Liver (tissue), 9 donors: ENCODE data around the gene DNAJC6. TPM values are rescaled to one million over a fixed set of nuclear protein-coding genes. Genes with fewer than 3 reads are reported as not detected.
A peak's percentile ranks its signal among the peaks of the same experiment; 100 is the strongest.

ENCODE experiments used
- DNase-seq: peaks from one replicate; pipeline ENCODE4 v3.0.0-alpha.2; 2017; ENCODE audit warnings: low spot score
- H3K27ac ChIP-seq, 2 donors: one replicate each; pipeline ENCODE4 v1.7.0; 2013; ENCODE audit warnings: inconsistent platforms in 2 of 2, low read length in 2 of 2, control low read depth in 1 of 2, low read depth in 1 of 2, mild to moderate bottlenecking in 1 of 2
- H3K27me3 ChIP-seq, 4 donors: one replicate each; pipeline versions ENCODE4 v1.6.1 to v1.7.0; 2013; ENCODE audit warnings: low read length in 3 of 4, inconsistent platforms in 1 of 4, mild to moderate bottlenecking in 1 of 4, moderate library complexity in 1 of 4; ENCODE audit not compliant: control insufficient read depth in 4 of 4, insufficient read depth in 4 of 4
- H3K36me3 ChIP-seq, 4 donors: one replicate each; pipeline versions ENCODE4 v1.6.1 to v1.7.0; 2013; ENCODE audit warnings: low read length in 3 of 4, mild to moderate bottlenecking in 3 of 4, low read depth in 1 of 4, moderate library complexity in 1 of 4; ENCODE audit not compliant: control insufficient read depth in 4 of 4, insufficient read depth in 3 of 4
- H3K4me1 ChIP-seq, 4 donors: one replicate each; pipeline versions ENCODE4 v1.6.1 to v1.7.0; 2013; ENCODE audit warnings: low read length in 3 of 4, mild to moderate bottlenecking in 3 of 4, moderate library complexity in 1 of 4; ENCODE audit not compliant: control insufficient read depth in 4 of 4, insufficient read depth in 4 of 4
- H3K4me3 ChIP-seq, 3 donors: one replicate each; pipeline versions ENCODE4 v1.6.1 to v1.7.0; 2013; ENCODE audit warnings: low read length in 3 of 3, control low read depth in 1 of 3, low read depth in 1 of 3, mild to moderate bottlenecking in 1 of 3
- H3K9ac ChIP-seq, 2 donors: one replicate each; pipeline ENCODE4 v1.7.0; 2013; ENCODE audit warnings: low read length in 2 of 2, mild to moderate bottlenecking in 2 of 2, moderate library complexity in 2 of 2, control low read depth in 1 of 2, low read depth in 1 of 2
- H3K9me3 ChIP-seq, 4 donors: one replicate each; pipeline versions ENCODE4 v1.6.1 to v1.7.0; 2013; ENCODE audit warnings: low read length in 3 of 4; ENCODE audit not compliant: control insufficient read depth in 4 of 4
- CTCF ChIP-seq: fragments of 150-350 bp; IDR thresholded peaks from 2 replicates; pipeline ENCODE4 v1.5.1; 2017; ENCODE audit warnings: improper control_type of control experiment, low read depth, low read length; ENCODE audit not compliant: missing input control
- EGR1 ChIP-seq, 2 donors: IDR thresholded peaks; 2 replicates each; pipeline ENCODE4 v1.6.1; 2016 to 2018; ENCODE audit warnings: antibody characterized with exemption in 2 of 2, low read depth in 2 of 2
- FOXA1 ChIP-seq: IDR thresholded peaks from 2 replicates; pipeline ENCODE4 v1.6.1; 2016; ENCODE audit warnings: antibody characterized with exemption
- FOXA2 ChIP-seq: IDR thresholded peaks from 2 replicates; pipeline ENCODE4 v1.6.1; 2016; ENCODE audit warnings: antibody characterized with exemption
- GABPA ChIP-seq, 2 donors: IDR thresholded peaks in 1 of 2; conservative IDR thresholded peaks in 1 of 2; 2 replicates each; pipeline ENCODE4 v1.6.1; 2016; ENCODE audit warnings: antibody characterized with exemption in 2 of 2, mild to moderate bottlenecking in 1 of 2, moderate library complexity in 1 of 2
- HNF4A ChIP-seq, 2 donors: conservative IDR thresholded peaks; 2 replicates each; pipeline ENCODE4 v1.6.1; 2016; ENCODE audit warnings: antibody characterized with exemption in 2 of 2, mild to moderate bottlenecking in 2 of 2
- HNF4G ChIP-seq: IDR thresholded peaks from 2 replicates; pipeline ENCODE4 v1.6.1; 2016; ENCODE audit warnings: antibody characterized with exemption
- JUND ChIP-seq, 2 donors: IDR thresholded peaks; 2 replicates each; pipeline ENCODE4 v1.6.1; 2016; ENCODE audit warnings: antibody characterized with exemption in 2 of 2
- NR2F2 ChIP-seq: IDR thresholded peaks from 2 replicates; pipeline ENCODE4 v1.6.1; 2016; ENCODE audit warnings: antibody characterized with exemption
- RAD21 ChIP-seq, 2 donors: IDR thresholded peaks; 2 replicates each; pipeline ENCODE4 v1.6.1; 2016; ENCODE audit warnings: antibody characterized with exemption in 2 of 2, mild to moderate bottlenecking in 2 of 2
- RXRA ChIP-seq, 2 donors: IDR thresholded peaks; 2 replicates each; pipeline ENCODE4 v1.6.1; 2017 to 2018; ENCODE audit warnings: antibody characterized with exemption in 2 of 2, mild to moderate bottlenecking in 1 of 2
- SP1 ChIP-seq: IDR thresholded peaks from 2 replicates; pipeline ENCODE4 v1.6.1; 2018; ENCODE audit warnings: antibody characterized with exemption, mild to moderate bottlenecking
- TAF1 ChIP-seq: conservative IDR thresholded peaks from 2 replicates; pipeline ENCODE4 v1.6.1; 2016; ENCODE audit warnings: antibody characterized with exemption, mild to moderate bottlenecking
- ZBTB33 ChIP-seq: IDR thresholded peaks from 2 replicates; pipeline ENCODE4 v1.6.1; 2016; ENCODE audit warnings: antibody characterized with exemption
- WGBS: extraction: QIAGEN DNeasy Blood & Tissue Kit; methylation state at CpG from one replicate; pipeline ENCODE4 v1.1.7; 2013; 5-methylcytosine and 5-hydroxymethylcytosine counted together
- polyA plus RNA-seq, 2 donors: library from polyadenylated mRNA; stranded (reverse) in 1 of 2; unstranded in 1 of 2; fragments of 200-250 nt in 1 of 2; fragments of >200 nt in 1 of 2; fragmentation: Nextera tagmentation in 1 of 2; extraction: Ambion mirVana in 1 of 2; gene quantifications; one replicate each; pipeline versions ENCODE4 v1.2.1 to v1.2.3, GENCODE V29; 2013 to 2015
- total RNA-seq, 2 donors: library from RNA; depleted of rRNA; stranded (reverse); fragments of >200 nt; gene quantifications; one replicate each; pipeline ENCODE4 v1.2.3, GENCODE V29; 2014
- donor health status: healthy.
- donor health status: healthy.
- donor health status: healthy.
- donor health status: healthy.
- donor health status: healthy.

DNAJC6 gene
- total and polyA plus RNA-seq, 4 donors: 0.15 to 35.0 (median 0.30) TPM

- no peak for TF ChIP-seq FOXA1
- TF ChIP-seq TAF1: no peak
- no peak for TF ChIP-seq CTCF
- TF ChIP-seq HNF4A (conservative IDR thresholded peaks at IDR 0.05): no peak
- no peak for TF ChIP-seq EGR1 (IDR thresholded peaks at IDR 0.05; ENCODE audit: low read depth in 2 of 2)
Measured at GRCh38 chr1:65371544-65371943, 62.2 kb downstream of the DNAJC6 start (continued).

- Histone ChIP-seq H3K9me3 (no peaks in the 10 kb centered on the region), H3K36me3 (no peaks in the 10 kb centered on the region), H3K27me3 (no peaks in the 10 kb centered on the region), H3K9ac (no peak overlapping the region), H3K4me1 (peaks cover 0 to under 1% (median 0%) of the 10 kb centered on the region in 4 donors), H3K27ac (no peak overlapping the region), H3K4me3 (no peak overlapping the region)
- WGBS: 83% methylated on average over 1 of the region's 1 CpG
- no peak for DNase-seq
- TF ChIP-seq JUND (IDR thresholded peaks at IDR 0.05) (no peak), HNF4A (conservative IDR thresholded peaks at IDR 0.05) (no peak), RXRA (IDR thresholded peaks at IDR 0.05) (no peak), EGR1 (IDR thresholded peaks at IDR 0.05; ENCODE audit: low read depth in 2 of 2) (no peak), CTCF (no peak), FOXA2 (no peak)
Measured at GRCh38 chr1:65372557-65372956, 63.2 kb downstream of the DNAJC6 start.

GRCh38 chr1:65377496-65378246, 68.3 kb downstream of the DNAJC6 start:
- no peaks in the 10 kb centered on the region for H3K27me3 ChIP-seq
- no peak for DNase-seq
- H3K9ac ChIP-seq: no peak overlapping the region
- no peak overlapping the region for H3K27ac ChIP-seq
- TF ChIP-seq HNF4A (conservative IDR thresholded peaks at IDR 0.05) (peak in 1 of 2 donors; percentile 8), RAD21 (IDR thresholded peaks at IDR 0.05) (no peak)
- H3K36me3 ChIP-seq: no peaks in the 10 kb centered on the region
- no peaks in the 10 kb centered on the region for H3K9me3 ChIP-seq
- WGBS: 47% methylated on average over 4 of the region's 4 CpGs
- no peak overlapping the region for H3K4me3 ChIP-seq
- peaks cover 0 to 3% (median 0%) of the 10 kb centered on the region in 4 donors for H3K4me1 ChIP-seq

GRCh38 chr1:65378247-65378946, 69.1 kb downstream of the DNAJC6 start:
- WGBS: 88% methylated on average over 2 of the region's 2 CpGs
- TF ChIP-seq JUND (IDR thresholded peaks at IDR 0.05) (no peak), CTCF (no peak), EGR1 (IDR thresholded peaks at IDR 0.05; ENCODE audit: low read depth in 2 of 2) (no peak), FOXA1 (no peak), NR2F2 (no peak), RAD21 (IDR thresholded peaks at IDR 0.05) (no peak), GABPA (IDR thresholded peaks at IDR 0.05 in 1 of 2, conservative IDR thresholded peaks at IDR 0.05 in 1 of 2) (no peak), HNF4A (conservative IDR thresholded peaks at IDR 0.05) (no peak), HNF4G (no peak), SP1 (no peak), FOXA2 (no peak), RXRA (IDR thresholded peaks at IDR 0.05) (no peak), ZBTB33 (no peak)

More at GRCh38 chr1:65378247-65378946, 69.1 kb downstream of the DNAJC6 start:
- no peak overlapping the region for H3K9ac ChIP-seq
- peaks cover 0 to 3% (median 0%) of the 10 kb centered on the region in 4 donors for H3K4me1 ChIP-seq
- H3K9me3 ChIP-seq: no peaks in the 10 kb centered on the region
- H3K27ac ChIP-seq: no peak overlapping the region
- H3K36me3 ChIP-seq: no peaks in the 10 kb centered on the region
- H3K27me3 ChIP-seq: no peaks in the 10 kb centered on the region
- no peak for DNase-seq
- no peak overlapping the region for H3K4me3 ChIP-seq
